Activated naive CD8-positive, alpha-beta T cell treated with anti-CD3 and anti-CD28 coated beads, Interleukin-2, amount 50 U/mL, for 24 hours (primary cell): ENCODE results near the gene TMEM125.

ENCODE experiments used
- ATAC-seq: fragments of 150-1000 bp; cut with Tn5 transposase; one replicate; pipeline ENCODE4 v1.10.0; 2021
- DNase-seq: peaks from one replicate; pipeline ENCODE4 v3.0.0; 2021
- H3K27ac Mint-ChIP-seq: one replicate; pipeline ENCODE4 v1.8.0; 2021; ENCODE audit warnings: mild to moderate bottlenecking, mixed read lengths
- H3K27me3 Mint-ChIP-seq: one replicate; pipeline ENCODE4 v1.8.0; 2021; ENCODE audit warnings: mixed read lengths
- H3K36me3 Mint-ChIP-seq: one replicate; pipeline ENCODE4 v1.8.0; 2021; ENCODE audit warnings: low read depth, mixed read lengths
- H3K4me1 Mint-ChIP-seq: one replicate; pipeline ENCODE4 v1.8.0; 2021; ENCODE audit warnings: mixed read lengths
- H3K4me3 Mint-ChIP-seq: one replicate; pipeline ENCODE4 v1.8.0; 2021; ENCODE audit warnings: mild to moderate bottlenecking, moderate library complexity, mixed read lengths
- H3K9me3 Mint-ChIP-seq: one replicate; pipeline ENCODE4 v1.8.0; 2021; ENCODE audit warnings: mixed read lengths

Gene TMEM125

GRCh38 chr1:43237121-43237520, 32.7 kb upstream of the TMEM125 start:
- peaks cover 4% of the 10 kb centered on the region for H3K9me3 Mint-ChIP-seq
- H3K27ac Mint-ChIP-seq: no peak overlapping the region
- peaks cover 4% of the 10 kb centered on the region for H3K4me1 Mint-ChIP-seq
- no peaks in the 10 kb centered on the region for H3K36me3 Mint-ChIP-seq
- no peak for DNase-seq
- H3K4me3 Mint-ChIP-seq: no peak overlapping the region
- H3K27me3 Mint-ChIP-seq: peaks cover 2% of the 10 kb centered on the region
- ATAC-seq: no peak

- ATAC-seq: no peak
- Mint-ChIP-seq H3K27ac (no peak overlapping the region), H3K4me3 (no peak overlapping the region), H3K27me3 (peaks cover 2% of the 10 kb centered on the region), H3K9me3 (peaks cover 4% of the 10 kb centered on the region), H3K4me1 (peaks cover 4% of the 10 kb centered on the region), H3K36me3 (no peaks in the 10 kb centered on the region)
- DNase-seq: peak; percentile 44
These were observed 31.7 kb upstream of the TMEM125 start for GRCh38 chr1:43238085-43238484.

- H3K36me3 Mint-ChIP-seq: no peaks in the 10 kb centered on the region
- H3K27me3 Mint-ChIP-seq: peaks cover 2% of the 10 kb centered on the region
- no peak for ATAC-seq
- peaks cover 4% of the 10 kb centered on the region for H3K4me1 Mint-ChIP-seq
- DNase-seq: no peak
- H3K27ac Mint-ChIP-seq: no peak overlapping the region
- H3K9me3 Mint-ChIP-seq: peaks cover 4% of the 10 kb centered on the region
- no peak overlapping the region for H3K4me3 Mint-ChIP-seq
These were observed 30.8 kb upstream of the TMEM125 start for GRCh38 chr1:43238991-43239469.

GRCh38 chr1:43239484-43239883, 30.3 kb upstream of the TMEM125 start:
- no peak overlapping the region for H3K27ac Mint-ChIP-seq
- peaks cover 4% of the 10 kb centered on the region for H3K4me1 Mint-ChIP-seq
- H3K9me3 Mint-ChIP-seq: peaks cover 4% of the 10 kb centered on the region
- ATAC-seq (no peak), DNase-seq (no peak)
- H3K36me3 Mint-ChIP-seq: no peaks in the 10 kb centered on the region
- peaks cover 2% of the 10 kb centered on the region for H3K27me3 Mint-ChIP-seq
- no peak overlapping the region for H3K4me3 Mint-ChIP-seq

GRCh38 chr1:43241413-43241836, 28.4 kb upstream of the TMEM125 start:
- no peak overlapping the region for H3K4me3 Mint-ChIP-seq
- H3K27me3 Mint-ChIP-seq: peaks cover 2% of the 10 kb centered on the region
- H3K27ac Mint-ChIP-seq: no peak overlapping the region
- peaks cover 4% of the 10 kb centered on the region for H3K4me1 Mint-ChIP-seq
- DNase-seq (no peak), ATAC-seq (no peak)
- no peaks in the 10 kb centered on the region for H3K36me3 Mint-ChIP-seq
- peaks cover 7% of the 10 kb centered on the region for H3K9me3 Mint-ChIP-seq

- H3K9me3 Mint-ChIP-seq: peaks cover 8% of the 10 kb centered on the region
- peaks cover 4% of the 10 kb centered on the region for H3K27me3 Mint-ChIP-seq
- DNase-seq (no peak), ATAC-seq (no peak)
- no peak overlapping the region for H3K27ac Mint-ChIP-seq
- H3K4me3 Mint-ChIP-seq: no peak overlapping the region
- peaks cover 4% of the 10 kb centered on the region for H3K4me1 Mint-ChIP-seq
- H3K36me3 Mint-ChIP-seq: no peaks in the 10 kb centered on the region
These were observed 26.5 kb upstream of the TMEM125 start for GRCh38 chr1:43243299-43243698.

- no peak for ATAC-seq
These were observed 23.1 kb upstream of the TMEM125 start for GRCh38 chr1:43246466-43247213.

GRCh38 chr1:43247256-43247921, 22.4 kb upstream of the TMEM125 start:
- H3K4me3 Mint-ChIP-seq: no peak overlapping the region
- DNase-seq (no peak), ATAC-seq (no peak)
- no peak overlapping the region for H3K27ac Mint-ChIP-seq
- H3K9me3 Mint-ChIP-seq: peaks cover 4% of the 10 kb centered on the region
- no peaks in the 10 kb centered on the region for H3K4me1 Mint-ChIP-seq
- peaks cover 2% of the 10 kb centered on the region for H3K27me3 Mint-ChIP-seq
- H3K36me3 Mint-ChIP-seq: no peaks in the 10 kb centered on the region

More at GRCh38 chr1:43246466-43247213, 23.1 kb upstream of the TMEM125 start:
- Mint-ChIP-seq H3K36me3 (no peaks in the 10 kb centered on the region), H3K4me3 (no peak overlapping the region), H3K27me3 (peaks cover 2% of the 10 kb centered on the region), H3K4me1 (no peaks in the 10 kb centered on the region), H3K9me3 (peaks cover 4% of the 10 kb centered on the region), H3K27ac (no peak overlapping the region)
- no peak for DNase-seq

- Mint-ChIP-seq H3K9me3 (peaks cover 4% of the 10 kb centered on the region), H3K27me3 (peaks cover 6% of the 10 kb centered on the region), H3K4me1 (no peaks in the 10 kb centered on the region), H3K36me3 (no peaks in the 10 kb centered on the region), H3K4me3 (no peak overlapping the region), H3K27ac (no peak overlapping the region)
- DNase-seq: no peak
- no peak for ATAC-seq
These were observed 19.4 kb upstream of the TMEM125 start for GRCh38 chr1:43250351-43250761.

GRCh38 chr1:43251024-43251423, 18.8 kb upstream of the TMEM125 start:
- peaks cover 4% of the 10 kb centered on the region for H3K9me3 Mint-ChIP-seq
- peaks cover 6% of the 10 kb centered on the region for H3K27me3 Mint-ChIP-seq
- H3K36me3 Mint-ChIP-seq: no peaks in the 10 kb centered on the region
- ATAC-seq (no peak), DNase-seq (no peak)
- H3K27ac Mint-ChIP-seq: no peak overlapping the region
- H3K4me3 Mint-ChIP-seq: no peak overlapping the region
- H3K4me1 Mint-ChIP-seq: no peaks in the 10 kb centered on the region

- Mint-ChIP-seq H3K36me3 (no peaks in the 10 kb centered on the region), H3K9me3 (no peaks in the 10 kb centered on the region), H3K4me1 (no peaks in the 10 kb centered on the region), H3K27me3 (peaks cover 6% of the 10 kb centered on the region), H3K4me3 (no peak overlapping the region), H3K27ac (no peak overlapping the region)
- ATAC-seq: no peak
- no peak for DNase-seq
These were observed 17.6 kb upstream of the TMEM125 start for GRCh38 chr1:43252225-43252624.

GRCh38 chr1:43253173-43253572, 16.6 kb upstream of the TMEM125 start:
- peaks cover 3% of the 10 kb centered on the region for H3K9me3 Mint-ChIP-seq
- ATAC-seq: no peak
- H3K27ac Mint-ChIP-seq: no peak overlapping the region
- H3K27me3 Mint-ChIP-seq: peaks cover 4% of the 10 kb centered on the region
- H3K36me3 Mint-ChIP-seq: no peaks in the 10 kb centered on the region
- no peaks in the 10 kb centered on the region for H3K4me1 Mint-ChIP-seq
- H3K4me3 Mint-ChIP-seq: no peak overlapping the region
- DNase-seq: no peak

GRCh38 chr1:43253876-43254275, 15.9 kb upstream of the TMEM125 start:
- H3K27me3 Mint-ChIP-seq: peaks cover 4% of the 10 kb centered on the region
- no peaks in the 10 kb centered on the region for H3K36me3 Mint-ChIP-seq
- ATAC-seq (no peak), DNase-seq (no peak)
- no peak overlapping the region for H3K27ac Mint-ChIP-seq
- H3K4me1 Mint-ChIP-seq: no peaks in the 10 kb centered on the region
- peaks cover 4% of the 10 kb centered on the region for H3K9me3 Mint-ChIP-seq
- H3K4me3 Mint-ChIP-seq: no peak overlapping the region

- no peaks in the 10 kb centered on the region for H3K4me1 Mint-ChIP-seq
- peaks cover 4% of the 10 kb centered on the region for H3K9me3 Mint-ChIP-seq
- H3K4me3 Mint-ChIP-seq: no peak overlapping the region
- no peaks in the 10 kb centered on the region for H3K36me3 Mint-ChIP-seq
- DNase-seq (no peak), ATAC-seq (no peak)
- H3K27ac Mint-ChIP-seq: no peak overlapping the region
- H3K27me3 Mint-ChIP-seq: peaks cover 4% of the 10 kb centered on the region
These were observed 14.2 kb upstream of the TMEM125 start for GRCh38 chr1:43255438-43256210.
